Pons (tissue), 1 donor: ENCODE results near the gene C5orf63.
A peak's percentile ranks its signal among the peaks of the same experiment; 100 is the strongest.
"Not testable (repeated sequence)": the region's sequence is repeated elsewhere in the genome, so short reads cannot be mapped to it uniquely, and the experiment has no call there.

Experiments used
- DNase-seq: peaks from one replicate; pipeline ENCODE4 v3.0.0-alpha.2; 2016; ENCODE audit warnings: low spot score

C5orf63 gene

GRCh38 chr5:127031147-127031862 lies 42.0 kb downstream of the C5orf63 start:
- no peak for DNase-seq

- DNase-seq, result peak; percentile 92
Measured at GRCh38 chr5:127030259-127031146, 42.8 kb downstream of the C5orf63 start, which contains the start of gene MARCHF3. TSS of gene MARCHF3 (minus strand) at chr5:127030558. CDS start at chr5:126918171, 112,387 bp downstream.

GRCh38 chr5:127029581-127030258 lies 43.6 kb downstream of the C5orf63 start:
- no peak for DNase-seq

GRCh38 chr5:127028822-127029457 lies 44.4 kb downstream of the C5orf63 start:
- DNase-seq, result peak; percentile 40

GRCh38 chr5:127027539-127027938 lies 45.8 kb downstream of the C5orf63 start:
- no peak for DNase-seq

- DNase-seq, result no peak
Measured at GRCh38 chr5:127026166-127026565, 47.1 kb downstream of the C5orf63 start.

GRCh38 chr5:127025467-127025866 lies 47.8 kb downstream of the C5orf63 start:
- no peak for DNase-seq

GRCh38 chr5:127024821-127025220 lies 48.5 kb downstream of the C5orf63 start:
- no peak for DNase-seq

GRCh38 chr5:127023552-127024191 lies 49.6 kb downstream of the C5orf63 start:
- not testable (repeated sequence) for DNase-seq

- no peak for DNase-seq
Measured at GRCh38 chr5:127022846-127023245, 50.5 kb downstream of the C5orf63 start.

- DNase-seq, result no peak
Measured at GRCh38 chr5:127019928-127020327, 53.4 kb downstream of the C5orf63 start.

GRCh38 chr5:127016722-127017121 lies 56.6 kb downstream of the C5orf63 start:
- DNase-seq, result not testable (repeated sequence)

GRCh38 chr5:127015716-127016115 lies 57.6 kb downstream of the C5orf63 start:
- no peak for DNase-seq

- DNase-seq, result peak; percentile 63
Measured at GRCh38 chr5:127014573-127014972, 58.7 kb downstream of the C5orf63 start.

GRCh38 chr5:127013407-127013806 lies 59.9 kb downstream of the C5orf63 start:
- DNase-seq, result no peak

GRCh38 chr5:127012916-127013315 lies 60.4 kb downstream of the C5orf63 start:
- DNase-seq, result no peak

- DNase-seq, result no peak
Measured at GRCh38 chr5:127011961-127012644, 61.2 kb downstream of the C5orf63 start.

- no peak for DNase-seq
Measured at GRCh38 chr5:127011153-127011552, 62.1 kb downstream of the C5orf63 start.

- DNase-seq, result no peak
Measured at GRCh38 chr5:127010362-127010761, 62.9 kb downstream of the C5orf63 start.

GRCh38 chr5:127009784-127010183 lies 63.5 kb downstream of the C5orf63 start:
- DNase-seq, result no peak
